GM18520 (cell line): ENCODE measurements around the gene HERC2.

Experiments used
- ATAC-seq: cut with Tn5 transposase; IDR thresholded peaks from one replicate; pipeline ENCODE4 v1.9.1; 2021; ENCODE audit not compliant: unreplicated experiment

Gene HERC2

GRCh38 chr15:28116521-28117431 is 205.2 kb downstream of the HERC2 start:
- ATAC-seq = no peak

- no peak for ATAC-seq
Observed at GRCh38 chr15:28115871-28116270, 206.1 kb downstream of the HERC2 start.

GRCh38 chr15:28114721-28115622 is 207.0 kb downstream of the HERC2 start:
- ATAC-seq = no peak

- ATAC-seq = no peak
Observed at GRCh38 chr15:28114114-28114455, 207.9 kb downstream of the HERC2 start.

- no peak for ATAC-seq
Observed at GRCh38 chr15:28113394-28114113, 208.4 kb downstream of the HERC2 start.

- ATAC-seq = no peak
Observed at GRCh38 chr15:28112962-28113361, 209.0 kb downstream of the HERC2 start.

GRCh38 chr15:28112101-28112760 is 209.7 kb downstream of the HERC2 start:
- ATAC-seq = no peak

GRCh38 chr15:28111543-28111942 is 210.4 kb downstream of the HERC2 start:
- no peak for ATAC-seq

GRCh38 chr15:28110481-28110881 is 211.5 kb downstream of the HERC2 start:
- ATAC-seq = no peak

- ATAC-seq = no peak
Observed at GRCh38 chr15:28109626-28110455, 212.1 kb downstream of the HERC2 start.

- no peak for ATAC-seq
Observed at GRCh38 chr15:28107904-28108275, 214.1 kb downstream of the HERC2 start.

- ATAC-seq = no peak
Observed at GRCh38 chr15:28107111-28107903, 214.7 kb downstream of the HERC2 start.

GRCh38 chr15:28106294-28107110 is 215.5 kb downstream of the HERC2 start:
- ATAC-seq = no peak

- no peak for ATAC-seq
Observed at GRCh38 chr15:28105793-28106192, 216.2 kb downstream of the HERC2 start.

GRCh38 chr15:28105224-28105791 is 216.7 kb downstream of the HERC2 start:
- ATAC-seq = no peak

- ATAC-seq = no peak
Observed at GRCh38 chr15:28104326-28104725, 217.7 kb downstream of the HERC2 start.

- ATAC-seq = no peak
Observed at GRCh38 chr15:28103831-28104230, 218.1 kb downstream of the HERC2 start.

GRCh38 chr15:28101983-28102441 is 220.0 kb downstream of the HERC2 start:
- ATAC-seq = no peak
